SK-N-MC (cell line): ENCODE measurements around the gene PLEKHH3.

Experiments used
- DNase-seq: peaks from one replicate; pipeline ENCODE4 v3.0.0-alpha.2; 2011; ENCODE audit warnings: low read depth, low spot score
- H3K27ac ChIP-seq: fragments of 200-600 bp; sonication (generic); 2 replicates; pipeline ENCODE4 v1.5.1; 2016; ENCODE audit warnings: mixed run types
- H3K36me3 ChIP-seq: fragments of 200-600 bp; sonication (generic); 2 replicates; pipeline ENCODE4 v1.6.1; 2017; ENCODE audit warnings: antibody characterized with exemption, low read length, mixed read lengths; ENCODE audit not compliant: insufficient read depth
- H3K4me3 ChIP-seq: fragments of 200-600 bp; sonication (generic); 2 replicates; pipeline ENCODE4 v1.5.1; 2016
- H3K9ac ChIP-seq: fragments of 200-600 bp; sonication (generic); 2 replicates; pipeline ENCODE4 v1.8.0; 2017; ENCODE audit warnings: mixed run types, mixed read lengths; ENCODE audit not compliant: insufficient read length
- H3K9me3 ChIP-seq: fragments of 200-600 bp; sonication (generic); 2 replicates; pipeline ENCODE4 v1.6.1; 2017; ENCODE audit warnings: low read depth, mild to moderate bottlenecking, antibody characterized with exemption, low read length, moderate library complexity, mixed read lengths
- EZH2 ChIP-seq: fragments of 200-600 bp; sonication (generic); IDR thresholded peaks from one replicate; pipeline ENCODE4 v1.6.1; 2017; ENCODE audit warnings: antibody characterized with exemption
- FOXP2 ChIP-seq: optimal IDR thresholded peaks from 2 replicates; pipeline ENCODE3; 2011; ENCODE audit warnings: mild to moderate bottlenecking, moderate library complexity; ENCODE audit not compliant: insufficient read depth; ENCODE audit errors: extremely low read length, control extremely low read depth
- POLR2AphosphoS5 ChIP-seq: IDR thresholded peaks from 2 replicates; pipeline ENCODE4 v1.6.1; 2012; ENCODE audit warnings: mild to moderate bottlenecking, low read depth, low read length, borderline replicate concordance

Gene PLEKHH3

GRCh38 chr17:42659079-42659931 is 17.5 kb downstream of the PLEKHH3 start, which contains the start of gene TUBG2:
TSS of gene TUBG2 (plus strand) at chr17:42659284. CDS start at chr17:42659504, 220 bp downstream.
- Histone ChIP-seq H3K36me3 (peaks cover 8% of the 10 kb centered on the region; the same call in 1 of the 2 replicates), H3K9me3 (peaks cover 8% of the 10 kb centered on the region; the same call in 1 of the 2 replicates), H3K9ac (peak within 1 kb of the TSS; percentile 74), H3K4me3 (peak within 1 kb of the TSS; percentile 92), H3K27ac (no peak within 1 kb of the TSS; the same call in 1 of the 2 replicates)
- TF ChIP-seq FOXP2 (no peak), POLR2AphosphoS5 (peak; percentile 82), EZH2 (no peak)
- DNase-seq, result no peak

GRCh38 chr17:42657824-42658588 is 18.8 kb downstream of the PLEKHH3 start:
- Histone ChIP-seq H3K36me3 (peaks cover 8% of the 10 kb centered on the region; the same call in 1 of the 2 replicates), H3K9ac (no peak overlapping the region), H3K9me3 (peaks cover 8% of the 10 kb centered on the region; the same call in 1 of the 2 replicates), H3K4me3 (no peak overlapping the region), H3K27ac (no peak overlapping the region)
- TF ChIP-seq POLR2AphosphoS5, result no peak
- no peak for TF ChIP-seq EZH2
- no peak for TF ChIP-seq FOXP2
- no peak for DNase-seq

- TF ChIP-seq POLR2AphosphoS5 (no peak), FOXP2 (no peak), EZH2 (no peak)
- DNase-seq, result no peak
- no peak overlapping the region for H3K9ac ChIP-seq
- H3K27ac ChIP-seq, result peak overlapping the region; percentile 71
- no peak overlapping the region for H3K4me3 ChIP-seq
- H3K9me3 ChIP-seq, result peaks cover 8% of the 10 kb centered on the region; the same call in 1 of the 2 replicates
- H3K36me3 ChIP-seq, result no peaks in the 10 kb centered on the region
These were observed 21.3 kb downstream of the PLEKHH3 start for GRCh38 chr17:42655528-42655927.

GRCh38 chr17:42653179-42654124 is 23.3 kb downstream of the PLEKHH3 start:
- no peaks in the 10 kb centered on the region for H3K36me3 ChIP-seq
- peak; percentile 63 for DNase-seq
- H3K27ac ChIP-seq, result peak overlapping the region; percentile 99
- peak overlapping the region; percentile 76 for H3K4me3 ChIP-seq
- peak overlapping the region; percentile 81 for H3K9ac ChIP-seq
- H3K9me3 ChIP-seq, result peaks cover 7% of the 10 kb centered on the region; the same call in 1 of the 2 replicates
- TF ChIP-seq POLR2AphosphoS5 (peak; percentile 38), EZH2 (no peak), FOXP2 (no peak)

- DNase-seq, result no peak
These were observed 25.4 kb downstream of the PLEKHH3 start for GRCh38 chr17:42651392-42651791.

GRCh38 chr17:42647778-42648177 is 29.0 kb downstream of the PLEKHH3 start:
- no peak for DNase-seq
- Histone ChIP-seq H3K9me3 (no peaks in the 10 kb centered on the region), H3K27ac (no peak overlapping the region), H3K36me3 (no peaks in the 10 kb centered on the region), H3K9ac (no peak overlapping the region), H3K4me3 (no peak overlapping the region)
- TF ChIP-seq FOXP2, result no peak
- TF ChIP-seq POLR2AphosphoS5, result no peak
- no peak for TF ChIP-seq EZH2

More at GRCh38 chr17:42651392-42651791, 25.4 kb downstream of the PLEKHH3 start:
- no peak for TF ChIP-seq POLR2AphosphoS5
- no peak for TF ChIP-seq FOXP2
- no peak for TF ChIP-seq EZH2
- Histone ChIP-seq H3K9ac (no peak overlapping the region), H3K4me3 (no peak overlapping the region), H3K36me3 (no peaks in the 10 kb centered on the region), H3K9me3 (no peaks in the 10 kb centered on the region), H3K27ac (no peak overlapping the region)

- Histone ChIP-seq H3K27ac (no peak overlapping the region), H3K4me3 (no peak overlapping the region), H3K9me3 (no peaks in the 10 kb centered on the region), H3K9ac (no peak overlapping the region), H3K36me3 (no peaks in the 10 kb centered on the region)
- DNase-seq, result no peak
- TF ChIP-seq EZH2 (no peak), FOXP2 (no peak), POLR2AphosphoS5 (no peak)
These were observed 34.5 kb downstream of the PLEKHH3 start for GRCh38 chr17:42642336-42642735.
